Choroid plexus epithelial cell (primary cell): ENCODE results near the gene CRMP1.
A peak's percentile ranks its signal among the peaks of the same experiment; 100 is the strongest.

Experiments
- DNase-seq: peaks from one replicate; pipeline ENCODE4 v3.0.0-alpha.2; 2010; ENCODE audit warnings: low read depth
- H3K4me3 ChIP-seq: 2 replicates; pipeline ENCODE4 v1.5.1; 2011; ENCODE audit warnings: low read depth, mild to moderate bottlenecking, control low read depth, low read length, moderate library complexity
- TF ChIP-seq, protein P1 (sequence below): conservative IDR thresholded peaks from 2 replicates; pipeline ENCODE4 v1.5.1; 2011; ENCODE audit warnings: low read depth, mild to moderate bottlenecking, control low read depth, inconsistent platforms, low read length, moderate library complexity

The CRMP1 gene

DNA sequence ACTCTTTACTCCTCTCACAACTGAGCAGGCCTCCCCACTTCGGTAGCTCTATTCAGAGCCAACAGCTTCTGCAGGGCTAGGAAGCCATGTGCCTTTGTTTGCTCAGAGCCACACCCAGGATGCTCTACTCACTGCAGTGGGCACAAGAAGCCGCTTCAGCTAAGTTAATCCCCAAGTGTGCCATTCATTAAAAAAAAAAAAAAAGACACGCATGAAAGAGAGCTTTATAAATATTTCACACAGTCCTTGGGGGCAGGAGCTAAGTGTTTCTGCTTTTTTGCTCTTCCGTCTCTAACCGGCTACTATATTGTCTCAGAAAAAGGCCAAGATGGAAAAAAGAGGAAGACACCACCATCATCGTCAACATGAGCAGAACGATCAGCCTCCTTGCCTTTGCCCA, 8.1 kb downstream of the CRMP1 start:
- no peak overlapping the region for H3K4me3 ChIP-seq
- TF ChIP-seq, protein P1, sequence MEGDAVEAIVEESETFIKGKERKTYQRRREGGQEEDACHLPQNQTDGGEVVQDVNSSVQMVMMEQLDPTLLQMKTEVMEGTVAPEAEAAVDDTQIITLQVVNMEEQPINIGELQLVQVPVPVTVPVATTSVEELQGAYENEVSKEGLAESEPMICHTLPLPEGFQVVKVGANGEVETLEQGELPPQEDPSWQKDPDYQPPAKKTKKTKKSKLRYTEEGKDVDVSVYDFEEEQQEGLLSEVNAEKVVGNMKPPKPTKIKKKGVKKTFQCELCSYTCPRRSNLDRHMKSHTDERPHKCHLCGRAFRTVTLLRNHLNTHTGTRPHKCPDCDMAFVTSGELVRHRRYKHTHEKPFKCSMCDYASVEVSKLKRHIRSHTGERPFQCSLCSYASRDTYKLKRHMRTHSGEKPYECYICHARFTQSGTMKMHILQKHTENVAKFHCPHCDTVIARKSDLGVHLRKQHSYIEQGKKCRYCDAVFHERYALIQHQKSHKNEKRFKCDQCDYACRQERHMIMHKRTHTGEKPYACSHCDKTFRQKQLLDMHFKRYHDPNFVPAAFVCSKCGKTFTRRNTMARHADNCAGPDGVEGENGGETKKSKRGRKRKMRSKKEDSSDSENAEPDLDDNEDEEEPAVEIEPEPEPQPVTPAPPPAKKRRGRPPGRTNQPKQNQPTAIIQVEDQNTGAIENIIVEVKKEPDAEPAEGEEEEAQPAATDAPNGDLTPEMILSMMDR = no peak
- DNase-seq = no peak

DNA sequence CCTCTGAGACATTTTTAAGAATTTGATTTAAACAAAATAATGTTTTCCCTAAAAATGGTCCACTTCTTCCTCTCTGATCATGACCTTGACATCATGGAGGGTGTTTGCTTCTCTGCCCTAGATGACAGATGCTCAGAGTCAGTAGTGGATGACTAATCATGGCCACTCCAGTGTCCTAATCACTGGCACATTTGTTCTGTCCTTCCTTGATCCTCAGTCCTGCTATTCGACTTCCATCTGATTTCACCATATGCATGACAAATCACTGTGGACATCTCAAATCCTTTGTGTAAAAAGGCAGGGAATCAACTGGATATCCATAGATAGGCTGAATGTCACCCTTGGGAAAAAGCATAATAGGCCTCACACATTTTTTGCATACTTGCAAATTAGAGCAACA, 9.0 kb downstream of the CRMP1 start:
- TF ChIP-seq, protein P1 = no peak
- DNase-seq = no peak
- no peak overlapping the region for H3K4me3 ChIP-seq

DNA sequence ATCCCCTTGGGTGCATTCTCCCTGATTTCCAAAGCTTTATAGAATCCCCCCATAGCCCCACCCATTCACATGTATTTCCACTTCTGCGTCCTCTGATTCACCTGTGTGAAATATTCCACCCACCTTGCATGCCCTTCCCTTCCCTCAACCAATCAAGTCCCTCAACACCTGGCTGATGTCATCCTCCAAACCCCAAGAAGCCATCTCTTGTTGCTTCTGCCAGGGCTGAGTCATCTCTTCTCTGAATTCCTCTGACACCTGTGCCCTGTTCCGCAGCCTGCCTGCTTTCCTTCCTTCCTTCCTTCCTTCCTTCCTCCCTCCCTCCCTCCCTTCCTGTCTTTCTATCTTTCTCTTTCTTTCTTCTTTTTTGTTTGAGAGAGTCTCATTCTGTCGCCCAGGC, 9.9 kb downstream of the CRMP1 start:
- DNase-seq = no peak
- TF ChIP-seq, protein P1 = no peak
- no peak overlapping the region for H3K4me3 ChIP-seq

DNA sequence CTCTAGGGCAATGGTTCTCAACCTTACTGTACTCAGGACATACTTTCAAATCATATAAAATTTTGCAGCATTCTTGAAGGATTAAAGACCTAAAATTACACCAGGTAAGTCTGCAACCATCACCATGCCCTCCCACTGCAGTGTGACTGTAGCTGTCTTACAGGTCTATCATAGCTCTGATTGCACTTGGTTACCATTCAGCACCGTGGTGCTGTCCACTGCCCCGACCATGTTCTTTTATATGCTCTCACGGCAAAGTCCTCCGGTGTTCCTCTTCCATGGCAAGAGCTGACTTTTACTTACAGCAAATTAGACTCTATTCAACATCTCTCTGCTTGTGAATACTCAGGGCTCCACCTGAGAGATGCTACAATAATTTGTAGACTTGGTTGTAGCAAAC, 11.5 kb downstream of the CRMP1 start:
- TF ChIP-seq, protein P1 = no peak
- no peak overlapping the region for H3K4me3 ChIP-seq
- DNase-seq = peak; percentile 12

DNA sequence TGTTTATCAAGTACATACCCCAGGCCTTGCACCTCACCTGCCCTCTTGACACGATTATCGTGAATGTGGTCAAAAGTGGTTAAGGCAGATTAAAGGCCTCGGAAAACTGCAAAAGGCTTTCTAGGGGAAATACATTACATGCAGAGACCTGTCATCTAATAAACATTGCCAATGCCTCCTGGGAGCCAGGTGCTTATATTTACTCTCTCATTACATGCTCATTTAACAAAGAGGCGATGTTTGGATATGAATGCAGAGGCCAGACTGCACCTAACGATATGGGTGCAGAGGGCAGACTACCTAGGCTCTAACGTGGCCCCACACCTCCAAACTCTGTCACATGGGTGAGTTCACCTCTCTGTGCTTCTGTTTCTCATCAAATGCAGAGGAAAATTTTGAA, 14.5 kb downstream of the CRMP1 start:
- TF ChIP-seq, protein P1 = no peak
- no peak for DNase-seq
- no peak overlapping the region for H3K4me3 ChIP-seq

DNA sequence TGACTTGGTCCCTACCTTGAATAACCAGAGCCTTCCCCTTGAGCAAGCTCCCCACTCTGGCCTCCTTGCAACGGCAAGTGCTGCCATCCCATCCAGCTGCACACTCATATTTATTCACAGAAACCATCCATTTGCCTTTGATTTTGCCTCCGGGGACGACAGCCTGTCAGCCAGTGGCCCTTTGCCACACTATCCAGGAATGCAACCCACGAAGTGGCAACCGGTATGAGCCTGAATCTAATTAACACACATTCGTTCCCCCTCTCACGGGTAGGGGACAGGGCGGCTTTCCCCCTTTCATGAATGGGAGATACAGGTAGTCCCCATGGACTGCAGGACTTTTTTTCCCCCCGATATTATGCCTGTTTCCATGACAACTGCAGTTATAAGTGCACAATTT, 15.5 kb downstream of the CRMP1 start:
- no peak for DNase-seq
- no peak overlapping the region for H3K4me3 ChIP-seq
- TF ChIP-seq, protein P1 = no peak

DNA sequence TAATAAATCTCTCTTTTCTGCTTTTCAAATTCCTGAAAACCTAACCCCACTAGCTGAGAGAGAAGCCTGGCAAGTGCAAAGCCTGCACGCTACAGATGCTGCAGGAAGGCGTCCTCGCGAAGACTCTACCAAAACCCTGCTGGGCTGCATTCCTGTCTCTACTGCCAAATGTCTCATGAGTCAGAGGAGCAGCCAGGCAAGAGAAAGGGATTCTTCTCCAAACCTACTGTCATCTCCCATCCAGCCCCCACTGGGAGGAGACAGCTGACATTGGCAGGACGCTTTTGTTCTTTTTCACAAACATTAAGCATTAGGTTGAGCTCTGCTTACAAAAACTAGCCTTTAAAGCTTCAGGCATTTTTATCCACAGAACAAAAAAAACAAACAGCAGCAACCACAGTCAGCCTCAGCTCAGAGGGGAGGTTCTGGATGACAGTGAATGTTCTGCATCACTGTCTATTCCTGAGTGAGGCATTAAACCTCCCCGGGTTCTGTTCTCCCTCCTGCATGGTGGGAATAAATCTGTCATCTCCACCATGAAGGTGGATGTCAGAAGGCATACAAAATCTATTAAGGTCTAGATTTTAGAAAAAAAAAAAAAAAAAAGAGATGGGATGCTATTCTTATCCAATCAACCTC, 18.0 kb downstream of the CRMP1 start:
- peak; percentile 50 for DNase-seq
- TF ChIP-seq, protein P1 = no peak
- H3K4me3 ChIP-seq = no peak overlapping the region
